BJ (cell line): Measurements from ENCODE around the gene HACD4. TPM values are rescaled to one million over a fixed set of nuclear protein-coding genes. Genes with fewer than 3 reads are reported as not detected.

Source experiments
- CTCF ChIA-PET: fragments of 350-600 bp; formaldehyde crosslinking; extraction: SDS; loops from one replicate; lab custom pipeline; 2021; ENCODE audit warnings: antibody characterized with exemption, inconsistent platforms; lab: Yijun Ruan, JAX
- POLR2A ChIA-PET: fragments of 300-600 bp; sonication (Branson Sonifier 250); formaldehyde crosslinking; extraction: SDS; loops from one replicate; lab custom pipeline; 2021; ENCODE audit warnings: antibody characterized with exemption; lab: Charles Lee
- DNase-seq: peaks from one replicate; pipeline ENCODE4 v3.0.0-alpha.2; 2011; ENCODE audit warnings: low read depth
- H3K27me3 ChIP-seq: 2 replicates; pipeline ENCODE4 v1.6.0; 2011; ENCODE audit warnings: low read length; ENCODE audit not compliant: control insufficient read depth, insufficient read depth
- H3K36me3 ChIP-seq: 2 replicates; pipeline ENCODE4 v1.5.1; 2011; ENCODE audit warnings: low read length; ENCODE audit not compliant: control insufficient read depth, insufficient read depth
- H3K4me3 ChIP-seq: 2 replicates; pipeline ENCODE4 v1.5.1; 2011; ENCODE audit warnings: low read depth, mild to moderate bottlenecking, control low read depth, low read length
- polyA plus RNA-seq: library from polyadenylated mRNA; depleted of rRNA; stranded (reverse); fragments of >200 nt; gene quantifications from 2 replicates; pipeline ENCODE4 v1.2.3, GENCODE V29; 2011
- TF ChIP-seq, protein P1 (sequence below): IDR thresholded peaks from 2 replicates; pipeline ENCODE4 v1.5.1; 2011; ENCODE audit warnings: low read depth, mild to moderate bottlenecking, control low read depth, inconsistent platforms, low read length, moderate library complexity; ENCODE audit not compliant: insufficient read depth

HACD4 gene
- polyA plus RNA-seq, 1 experiment = 4.3 TPM

DNA sequence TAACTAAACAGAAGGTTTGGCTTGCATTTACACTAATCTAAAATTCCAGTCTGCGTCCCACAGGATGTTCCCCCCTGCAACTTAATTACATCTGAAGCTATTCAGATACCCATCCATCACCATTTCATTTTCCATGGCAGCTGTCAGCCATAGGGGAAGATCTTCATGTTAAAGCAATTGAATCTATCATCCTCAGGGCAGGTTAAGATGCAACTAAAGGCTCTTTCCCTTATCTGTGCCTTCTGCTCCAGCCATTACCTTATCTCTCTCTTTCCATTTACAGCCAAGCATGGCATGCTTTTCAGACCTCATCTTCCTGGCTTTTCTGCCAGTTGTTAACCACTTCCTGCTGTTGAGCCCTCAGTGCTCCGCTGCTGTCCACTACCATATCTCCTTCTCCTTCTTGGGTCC is 15.8 kb upstream of the HACD4 start:
- Histone ChIP-seq H3K27me3 (no peaks in the 10 kb centered on the region), H3K36me3 (no peaks in the 10 kb centered on the region), H3K4me3 (no peak overlapping the region)
- ChIA-PET CTCF (no interaction called here), POLR2A (interaction anchor here (0.6 kb wide), 1 partner anchor 225 kb away, joined by 4 read pairs; no protein-coding TSS in a partner anchor)
- DNase-seq = no peak
- TF ChIP-seq, protein P1, sequence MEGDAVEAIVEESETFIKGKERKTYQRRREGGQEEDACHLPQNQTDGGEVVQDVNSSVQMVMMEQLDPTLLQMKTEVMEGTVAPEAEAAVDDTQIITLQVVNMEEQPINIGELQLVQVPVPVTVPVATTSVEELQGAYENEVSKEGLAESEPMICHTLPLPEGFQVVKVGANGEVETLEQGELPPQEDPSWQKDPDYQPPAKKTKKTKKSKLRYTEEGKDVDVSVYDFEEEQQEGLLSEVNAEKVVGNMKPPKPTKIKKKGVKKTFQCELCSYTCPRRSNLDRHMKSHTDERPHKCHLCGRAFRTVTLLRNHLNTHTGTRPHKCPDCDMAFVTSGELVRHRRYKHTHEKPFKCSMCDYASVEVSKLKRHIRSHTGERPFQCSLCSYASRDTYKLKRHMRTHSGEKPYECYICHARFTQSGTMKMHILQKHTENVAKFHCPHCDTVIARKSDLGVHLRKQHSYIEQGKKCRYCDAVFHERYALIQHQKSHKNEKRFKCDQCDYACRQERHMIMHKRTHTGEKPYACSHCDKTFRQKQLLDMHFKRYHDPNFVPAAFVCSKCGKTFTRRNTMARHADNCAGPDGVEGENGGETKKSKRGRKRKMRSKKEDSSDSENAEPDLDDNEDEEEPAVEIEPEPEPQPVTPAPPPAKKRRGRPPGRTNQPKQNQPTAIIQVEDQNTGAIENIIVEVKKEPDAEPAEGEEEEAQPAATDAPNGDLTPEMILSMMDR = no peak

DNA sequence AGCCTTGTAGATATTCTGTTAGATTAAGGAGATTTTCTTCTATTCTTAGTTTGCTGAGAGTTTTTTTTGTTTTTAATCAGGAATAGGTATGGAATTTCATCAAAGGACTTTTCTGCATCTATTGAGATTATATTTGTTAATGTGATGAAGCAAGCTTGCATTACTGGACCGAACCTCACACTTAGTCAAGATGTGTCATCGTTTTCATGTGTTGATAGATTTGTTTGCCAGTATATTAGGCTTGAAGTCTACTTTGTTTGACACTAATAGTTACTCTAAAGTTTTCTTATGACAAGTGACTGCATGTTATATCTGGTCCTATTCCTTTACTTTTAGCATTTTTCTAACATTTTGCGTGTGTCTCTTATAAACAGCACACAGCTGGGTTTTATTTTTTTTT is 12.4 kb upstream of the HACD4 start:
- TF ChIP-seq, protein P1 = no peak
- DNase-seq = no peak
- Histone ChIP-seq H3K4me3 (no peak overlapping the region), H3K36me3 (no peaks in the 10 kb centered on the region), H3K27me3 (no peaks in the 10 kb centered on the region)
- ChIA-PET POLR2A (no interaction called here), CTCF (no interaction called here)

DNA sequence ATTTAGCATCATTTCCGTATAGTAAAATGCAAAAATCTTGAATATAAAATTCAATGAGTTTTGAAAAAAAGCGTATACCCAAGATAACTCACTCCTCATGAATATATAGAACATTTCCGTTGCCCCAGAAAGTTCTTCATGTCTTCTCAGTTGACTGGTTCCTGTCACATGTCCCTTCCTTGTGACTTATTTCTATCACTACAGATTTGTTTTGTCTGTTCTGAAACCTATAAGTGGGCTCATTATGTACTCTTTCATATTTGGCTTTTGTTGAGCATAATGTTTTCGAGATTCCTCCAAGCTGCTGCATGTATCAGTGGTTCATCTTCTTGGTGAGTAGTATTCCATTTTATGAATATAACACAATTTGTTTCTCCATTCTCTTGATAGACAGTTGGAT is 11.0 kb upstream of the HACD4 start:
- TF ChIP-seq, protein P1 = no peak
- no peaks in the 10 kb centered on the region for H3K36me3 ChIP-seq
- no peak for DNase-seq
- ChIA-PET POLR2A (no interaction called here), CTCF (no interaction called here)
- H3K4me3 ChIP-seq = no peak overlapping the region
- no peaks in the 10 kb centered on the region for H3K27me3 ChIP-seq

DNA sequence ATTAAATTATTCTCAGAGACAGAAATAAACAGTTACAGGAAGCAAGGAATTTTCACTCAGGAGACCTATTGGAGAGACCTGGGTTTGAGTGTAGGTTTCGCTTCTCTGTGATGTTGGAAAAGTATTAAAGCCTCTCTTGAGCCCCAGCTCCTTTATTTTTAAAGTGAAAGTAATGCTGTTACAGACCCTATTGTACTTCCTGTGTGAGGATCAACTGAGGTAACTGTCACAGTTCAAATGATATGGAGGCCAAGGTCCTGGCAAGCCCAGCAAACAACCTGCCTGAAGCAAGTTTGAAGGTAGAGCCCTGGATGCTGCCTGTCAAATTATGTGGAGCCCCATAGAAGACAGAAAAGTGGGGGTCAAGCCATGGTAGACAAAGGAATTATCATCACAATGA is 7.9 kb upstream of the HACD4 start:
- H3K27me3 ChIP-seq = no peaks in the 10 kb centered on the region
- ChIA-PET POLR2A (no interaction called here), CTCF (no interaction called here)
- DNase-seq = no peak
- TF ChIP-seq, protein P1 = no peak
- no peak overlapping the region for H3K4me3 ChIP-seq
- H3K36me3 ChIP-seq = no peaks in the 10 kb centered on the region

DNA sequence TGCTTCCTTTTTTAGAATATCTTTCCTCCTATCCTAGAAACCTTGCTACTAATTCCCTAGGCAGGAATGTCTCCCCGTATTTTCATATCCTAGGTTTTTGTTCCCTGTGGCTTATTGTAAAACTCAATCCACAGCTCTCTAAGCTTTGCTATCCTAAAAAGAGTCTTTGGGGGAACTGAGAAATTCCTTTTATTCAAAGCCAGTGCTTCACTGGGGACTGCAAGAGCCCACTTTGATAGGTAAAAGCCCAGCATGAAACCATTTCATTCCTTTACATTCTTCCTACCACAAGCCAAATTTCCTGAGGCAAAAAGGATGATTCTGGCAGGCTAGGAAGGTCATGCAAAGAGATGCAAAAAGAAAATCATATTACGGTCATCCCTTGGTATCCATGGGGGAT is 5.8 kb upstream of the HACD4 start:
- Histone ChIP-seq H3K27me3 (no peaks in the 10 kb centered on the region), H3K4me3 (no peak overlapping the region), H3K36me3 (no peaks in the 10 kb centered on the region)
- POLR2A ChIA-PET = interaction anchor here (0.5 kb wide), 1 partner anchor 20 kb away, joined by 3 read pairs; no protein-coding TSS in a partner anchor
- DNase-seq = no peak
- TF ChIP-seq, protein P1 = no peak
- CTCF ChIA-PET = no interaction called here
